SK-N-SH treated with all-trans-retinoic acid at 6 μM for 48 hours (cell line): ENCODE data around the gene KIF5B.

Experiments
- ATAC-seq: fragments of 200-7000 bp; cut with Tn5 transposase; 3 replicates; pipeline ENCODE4 v1.9.1; 2020; ENCODE audit warnings: mild to moderate bottlenecking, moderate library complexity
- ARNTL ChIP-seq: fragments of 450-650 bp; formaldehyde crosslinking; IDR thresholded peaks from 2 replicates; pipeline ENCODE4 v1.5.0; 2020; ENCODE audit warnings: low read depth, mild to moderate bottlenecking, moderate library complexity, borderline replicate concordance
- CREB5 ChIP-seq: fragments of 250-450 bp; sonication (Bioruptor Pico); IDR thresholded peaks from 2 replicates; pipeline ENCODE4 v1.5.1; 2020; ENCODE audit warnings: low read depth, mild to moderate bottlenecking, moderate library complexity
- CSDC2 ChIP-seq: fragments of 250-450 bp; sonication (Bioruptor Pico); IDR thresholded peaks from 2 replicates; pipeline ENCODE4 v1.5.0; 2020; ENCODE audit warnings: mild to moderate bottlenecking, moderate library complexity
- ESRRG ChIP-seq: fragments of 250-450 bp; sonication (Bioruptor Pico); IDR thresholded peaks from 2 replicates; pipeline ENCODE4 v1.6.1; 2021; ENCODE audit warnings: mild to moderate bottlenecking
- GLIS3 ChIP-seq: fragments of 250-450 bp; sonication (Bioruptor Pico); IDR thresholded peaks from 2 replicates; pipeline ENCODE4 v1.5.0; 2020; ENCODE audit warnings: mild to moderate bottlenecking, moderate library complexity
- ISL1 ChIP-seq: fragments of 250-450 bp; sonication (Bioruptor Pico); IDR thresholded peaks from 2 replicates; pipeline ENCODE4 v2.1.2; 2022; ENCODE audit warnings: mild to moderate bottlenecking, moderate library complexity
- OSR1 ChIP-seq: fragments of 250-450 bp; sonication (Bioruptor Pico); IDR thresholded peaks from 2 replicates; pipeline ENCODE4 v1.8.0; 2022; ENCODE audit warnings: moderate library complexity, mild to moderate bottlenecking, inconsistent platforms
- PPARA ChIP-seq: fragments of 250-450 bp; sonication (Bioruptor Pico); IDR thresholded peaks from 2 replicates; pipeline ENCODE4 v1.5.0; 2020; ENCODE audit warnings: mild to moderate bottlenecking, borderline replicate concordance
- RARB ChIP-seq: fragments of 250-450 bp; sonication (Bioruptor Pico); IDR thresholded peaks from 2 replicates; pipeline ENCODE4 v1.8.0; 2021; ENCODE audit warnings: mild to moderate bottlenecking, moderate library complexity
- TCF4 ChIP-seq: fragments of 250-450 bp; sonication (Bioruptor Pico); IDR thresholded peaks from 2 replicates; pipeline ENCODE4 v1.8.0; 2021; ENCODE audit warnings: mild to moderate bottlenecking, moderate library complexity, borderline replicate concordance
- TOX ChIP-seq: fragments of 250-450 bp; sonication (Bioruptor Pico); IDR thresholded peaks from 2 replicates; pipeline ENCODE4 v1.8.0; 2021; ENCODE audit warnings: mild to moderate bottlenecking, moderate library complexity, borderline replicate concordance
- TSHZ2 ChIP-seq: fragments of 250-450 bp; sonication (Bioruptor Pico); IDR thresholded peaks from 2 replicates; pipeline ENCODE4 v1.5.0; 2020; ENCODE audit warnings: mild to moderate bottlenecking, moderate library complexity
- ZFP3 ChIP-seq: fragments of 250-450 bp; sonication (Bioruptor Pico); IDR thresholded peaks from 2 replicates; pipeline ENCODE4 v1.5.0; 2020; ENCODE audit warnings: mild to moderate bottlenecking, moderate library complexity
- ZNF565 ChIP-seq: fragments of 450-650 bp; formaldehyde crosslinking; conservative IDR thresholded peaks from 2 replicates; pipeline ENCODE4 v1.5.0; 2020; ENCODE audit warnings: low read depth, mild to moderate bottlenecking, moderate library complexity
- ZNF8 ChIP-seq: fragments of 450-650 bp; formaldehyde crosslinking; IDR thresholded peaks from 2 replicates; pipeline ENCODE4 v1.5.0; 2020; ENCODE audit warnings: mild to moderate bottlenecking, moderate library complexity
- TF ChIP-seq, protein P1 (sequence below): fragments of 250-450 bp; sonication (Bioruptor Pico); IDR thresholded peaks from 2 replicates; pipeline ENCODE4 v1.5.1; 2021; ENCODE audit warnings: mild to moderate bottlenecking, moderate library complexity

The KIF5B gene

DNA sequence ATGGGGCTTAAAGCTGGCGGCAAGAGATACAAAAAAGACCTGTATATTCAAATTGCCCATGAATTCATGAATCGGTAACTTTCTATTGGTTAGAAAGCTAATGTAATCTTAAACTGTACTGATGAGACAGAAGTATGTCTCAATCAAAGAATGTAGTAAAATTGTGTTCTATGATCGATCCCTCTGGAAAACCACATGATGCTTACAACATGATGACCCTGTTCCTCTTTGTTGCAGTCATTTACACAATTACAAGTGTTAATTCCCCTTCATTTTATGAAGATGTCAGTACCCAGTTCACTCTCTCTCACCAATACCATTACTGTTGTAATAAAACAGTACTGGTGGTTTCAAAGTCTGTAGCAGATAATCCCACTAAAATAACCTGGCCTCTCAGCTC lies 10.1 kb downstream of the KIF5B start:
- no peak for TF ChIP-seq RARB (CRISPR knock-in tag)
- TF ChIP-seq TSHZ2, result no peak
- TF ChIP-seq ARNTL (CRISPR knock-in tag), result no peak
- TF ChIP-seq PPARA (CRISPR knock-in tag), result no peak
- TF ChIP-seq TCF4 (CRISPR knock-in tag), result no peak
- TF ChIP-seq ZNF565, result no peak
- TF ChIP-seq CREB5, result no peak
- no peak for TF ChIP-seq ZNF8
- TF ChIP-seq, protein P1, sequence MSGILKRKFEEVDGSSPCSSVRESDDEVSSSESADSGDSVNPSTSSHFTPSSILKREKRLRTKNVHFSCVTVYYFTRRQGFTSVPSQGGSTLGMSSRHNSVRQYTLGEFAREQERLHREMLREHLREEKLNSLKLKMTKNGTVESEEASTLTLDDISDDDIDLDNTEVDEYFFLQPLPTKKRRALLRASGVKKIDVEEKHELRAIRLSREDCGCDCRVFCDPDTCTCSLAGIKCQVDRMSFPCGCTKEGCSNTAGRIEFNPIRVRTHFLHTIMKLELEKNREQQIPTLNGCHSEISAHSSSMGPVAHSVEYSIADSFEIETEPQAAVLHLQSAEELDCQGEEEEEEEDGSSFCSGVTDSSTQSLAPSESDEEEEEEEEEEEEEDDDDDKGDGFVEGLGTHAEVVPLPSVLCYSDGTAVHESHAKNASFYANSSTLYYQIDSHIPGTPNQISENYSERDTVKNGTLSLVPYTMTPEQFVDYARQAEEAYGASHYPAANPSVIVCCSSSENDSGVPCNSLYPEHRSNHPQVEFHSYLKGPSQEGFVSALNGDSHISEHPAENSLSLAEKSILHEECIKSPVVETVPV (CRISPR knock-in tag), result no peak
- no peak for ATAC-seq

DNA sequence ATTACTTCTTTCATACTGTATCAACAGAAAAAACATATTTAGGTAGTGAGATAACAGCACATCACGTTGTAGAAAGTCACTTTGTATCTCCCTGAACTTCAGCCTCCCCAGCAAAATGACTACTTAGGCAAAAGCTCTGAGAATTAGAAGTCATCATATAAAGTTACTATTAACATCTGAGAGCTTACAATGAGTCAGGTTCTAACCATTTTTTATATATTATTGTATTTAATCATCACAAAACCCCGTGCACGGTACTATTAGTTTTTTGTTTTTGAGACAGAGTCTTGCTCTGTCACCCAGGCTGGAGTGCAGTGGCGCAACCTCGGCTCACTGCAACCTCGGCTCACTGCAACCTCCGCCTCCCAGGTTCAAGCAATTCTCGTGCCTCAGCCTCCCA lies 13.5 kb downstream of the KIF5B start:
- ATAC-seq, result peak; percentile 58

- TF ChIP-seq ESRRG (no peak), ISL1 (CRISPR knock-in tag) (0 out of 2 replicates have a peak, but pooled peaks have one; percentile 21), CSDC2 (CRISPR knock-in tag) (no peak), TOX (CRISPR knock-in tag) (no peak)
Observed at GRCh38 chr10:32041290-32042028, 14.8 kb downstream of the KIF5B start.

GRCh38 chr10:32039734-32040133 lies 16.5 kb downstream of the KIF5B start:
- no peak for TF ChIP-seq ZFP3
- TF ChIP-seq, protein P1 (CRISPR knock-in tag), result no peak
- TF ChIP-seq TSHZ2, result no peak
- TF ChIP-seq ISL1 (CRISPR knock-in tag), result no peak
- no peak for TF ChIP-seq ZNF565
- no peak for TF ChIP-seq GLIS3 (CRISPR knock-in tag)
- TF ChIP-seq OSR1 (CRISPR knock-in tag), result no peak
- no peak for TF ChIP-seq CSDC2 (CRISPR knock-in tag)
- no peak for TF ChIP-seq RARB (CRISPR knock-in tag)
- ATAC-seq, result no peak

More at GRCh38 chr10:32041290-32042028, 14.8 kb downstream of the KIF5B start:
- peak; percentile 41 for ATAC-seq
